Memory B cell (primary cell): ENCODE data around the gene ARHGAP1.
"Not testable (repeated sequence)": the region's sequence is repeated elsewhere in the genome, so short reads cannot be mapped to it uniquely, and the experiment has no call there.

Experiments used
- ATAC-seq: fragments of 150-1000 bp; cut with Tn5 transposase; 2 replicates; pipeline ENCODE4 v1.10.0; 2021; ENCODE audit warnings: low read depth, mild to moderate bottlenecking, moderate library complexity
- DNase-seq, 2 donors: peaks; one replicate each; pipeline ENCODE4 v3.0.0; 2022; ENCODE audit warnings: low spot score in 2 of 2
- H3K27ac Mint-ChIP-seq: one replicate; pipeline ENCODE4 v1.8.0; 2022; ENCODE audit warnings: mild to moderate bottlenecking, moderate library complexity, mixed read lengths
- H3K27me3 Mint-ChIP-seq: one replicate; pipeline ENCODE4 v1.8.0; 2022; ENCODE audit warnings: mixed read lengths
- H3K36me3 Mint-ChIP-seq: one replicate; pipeline ENCODE4 v1.8.0; 2022; ENCODE audit warnings: mild to moderate bottlenecking, mixed read lengths
- H3K4me1 Mint-ChIP-seq: one replicate; pipeline ENCODE4 v1.8.0; 2022; ENCODE audit warnings: mixed read lengths
- H3K4me3 Mint-ChIP-seq: one replicate; pipeline ENCODE4 v1.8.0; 2022; ENCODE audit warnings: mild to moderate bottlenecking, moderate library complexity, mixed read lengths
- H3K9me3 Mint-ChIP-seq: one replicate; pipeline ENCODE4 v1.8.0; 2022; ENCODE audit warnings: mixed read lengths

ARHGAP1 gene

DNA sequence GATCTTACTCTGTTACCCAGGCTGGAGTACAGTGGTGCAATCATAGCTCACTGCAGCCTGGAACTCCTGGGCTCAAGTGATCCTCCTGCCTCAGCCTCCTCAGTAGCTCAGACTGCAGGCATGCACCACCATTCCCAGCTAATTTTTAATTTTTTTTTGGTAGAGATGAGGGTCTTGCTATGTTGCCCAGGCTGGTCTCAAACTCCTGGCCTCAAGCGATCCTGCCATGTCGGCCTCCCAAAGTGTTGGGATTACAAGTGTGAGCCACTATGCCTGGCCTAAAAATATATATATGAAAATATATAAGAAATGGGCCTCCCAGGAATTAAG is 17.4 kb upstream of the ARHGAP1 start:
- H3K4me1 Mint-ChIP-seq, H3K36me3 Mint-ChIP-seq, H3K9me3 Mint-ChIP-seq, H3K27me3 Mint-ChIP-seq, ATAC-seq, H3K4me3 Mint-ChIP-seq, DNase-seq, H3K27ac Mint-ChIP-seq: not testable (repeated sequence)

DNA sequence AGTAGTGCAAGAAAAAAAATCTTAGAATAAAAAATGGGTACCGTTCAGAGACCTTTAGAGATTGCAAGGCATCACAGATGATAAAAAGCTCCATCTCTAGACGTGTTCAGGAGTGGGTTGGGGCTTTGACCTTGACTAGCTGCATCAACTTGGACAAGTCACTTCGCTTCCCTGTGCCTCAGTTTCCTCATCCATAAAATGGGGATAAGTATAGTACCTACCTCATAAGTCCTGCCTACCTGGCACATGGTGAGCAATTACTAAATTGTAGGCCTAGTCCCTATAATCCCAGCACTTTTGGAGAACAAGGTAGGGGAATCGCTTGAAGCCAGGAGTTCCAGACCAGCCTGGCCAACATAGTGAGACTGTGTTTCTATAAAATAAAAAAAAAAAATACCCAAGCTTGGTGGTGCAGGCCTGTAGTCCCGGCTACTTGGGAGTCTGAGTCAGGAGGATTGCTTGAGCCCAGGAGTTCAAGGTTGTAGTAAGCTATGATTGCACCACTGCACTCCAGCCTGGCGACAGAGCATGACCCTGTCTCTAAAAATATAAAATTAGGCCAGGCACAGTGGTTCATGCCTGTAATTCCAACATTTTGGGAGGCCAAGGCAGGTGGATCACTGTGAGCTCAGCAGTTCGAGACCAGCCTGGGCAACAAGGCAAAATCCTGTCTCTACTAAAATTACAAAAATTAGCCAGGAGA is 12.6 kb upstream of the ARHGAP1 start:
- no peak for ATAC-seq
- Mint-ChIP-seq H3K36me3 (no peaks in the 10 kb centered on the region), H3K4me3 (no peak overlapping the region), H3K9me3 (no peaks in the 10 kb centered on the region), H3K4me1 (no peaks in the 10 kb centered on the region), H3K27me3 (no peaks in the 10 kb centered on the region), H3K27ac (no peak overlapping the region)
- DNase-seq: no peak

DNA sequence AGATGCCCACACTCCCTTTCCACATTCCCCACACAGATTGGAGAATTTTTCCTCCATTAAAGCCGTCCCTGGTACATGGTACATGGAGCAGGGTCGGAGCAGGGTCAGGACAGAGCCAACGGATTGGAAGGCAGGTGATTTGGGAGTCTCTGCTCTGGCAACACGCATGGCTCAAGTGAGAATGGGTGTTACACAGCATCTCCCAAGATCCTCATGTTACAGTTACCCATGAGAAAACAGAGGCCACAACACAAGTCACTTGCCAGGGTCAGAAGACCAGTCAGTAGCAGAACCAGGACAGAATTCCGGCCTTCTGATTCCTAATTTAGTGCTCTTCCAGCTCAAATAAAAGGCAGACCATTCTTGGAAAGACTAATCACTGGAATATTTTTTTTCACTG is 10.9 kb upstream of the ARHGAP1 start:
- no peak overlapping the region for H3K4me3 Mint-ChIP-seq
- no peak overlapping the region for H3K27ac Mint-ChIP-seq
- H3K4me1 Mint-ChIP-seq: peaks cover 6% of the 10 kb centered on the region
- no peaks in the 10 kb centered on the region for H3K27me3 Mint-ChIP-seq
- H3K36me3 Mint-ChIP-seq: peaks cover 11% of the 10 kb centered on the region
- DNase-seq: no peak
- H3K9me3 Mint-ChIP-seq: no peaks in the 10 kb centered on the region
- no peak for ATAC-seq

DNA sequence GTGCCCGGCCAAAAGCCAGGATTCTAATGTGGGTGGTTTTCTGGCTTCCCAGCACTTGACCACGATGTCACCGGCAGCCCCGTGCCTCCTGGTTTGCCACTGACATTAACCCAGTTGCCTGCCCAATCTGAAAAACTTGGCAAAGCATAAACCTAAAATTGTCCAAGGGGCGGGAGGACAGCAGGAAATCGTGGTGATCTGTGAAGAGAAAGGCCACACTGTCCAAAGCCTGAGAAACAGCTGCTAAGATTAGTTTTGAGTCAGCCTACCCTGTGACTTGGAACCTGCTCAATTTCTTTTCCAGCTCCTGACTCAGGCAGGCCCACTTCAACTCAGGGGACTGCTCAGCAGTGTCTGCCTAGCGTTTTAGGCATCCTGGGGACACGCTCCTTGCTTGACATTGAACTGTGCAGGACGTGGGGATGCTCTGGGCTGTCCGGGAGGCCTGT is 10.4 kb upstream of the ARHGAP1 start:
- Mint-ChIP-seq H3K9me3 (no peaks in the 10 kb centered on the region), H3K4me3 (no peak overlapping the region), H3K27me3 (no peaks in the 10 kb centered on the region), H3K27ac (no peak overlapping the region), H3K4me1 (peaks cover 6% of the 10 kb centered on the region), H3K36me3 (peaks cover 11% of the 10 kb centered on the region)
- no peak for DNase-seq
- ATAC-seq: no peak

DNA sequence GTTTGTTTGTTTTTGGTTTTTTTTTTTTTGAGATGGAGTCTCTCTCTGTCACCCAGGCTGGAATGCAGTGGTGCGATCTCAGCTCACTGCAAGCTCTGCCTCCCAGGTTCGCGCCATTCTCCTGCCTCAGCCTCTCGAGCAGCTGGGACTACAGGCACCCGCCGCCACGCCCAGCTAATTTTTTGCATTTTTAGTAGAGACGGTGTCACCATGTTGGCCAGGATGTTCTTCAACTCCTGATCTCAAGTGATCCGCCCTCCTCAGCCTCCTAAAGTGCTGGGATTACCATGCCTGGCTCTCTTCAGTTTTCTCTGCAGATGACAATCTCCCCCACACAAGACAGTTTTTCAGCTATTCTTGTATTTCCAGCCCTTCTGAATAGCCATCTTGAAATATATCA is 8.9 kb upstream of the ARHGAP1 start:
- not testable (repeated sequence) for ATAC-seq, H3K27ac Mint-ChIP-seq, DNase-seq, H3K9me3 Mint-ChIP-seq, H3K4me3 Mint-ChIP-seq, H3K4me1 Mint-ChIP-seq, H3K27me3 Mint-ChIP-seq
- peaks cover 13% of the 10 kb centered on the region for H3K36me3 Mint-ChIP-seq

DNA sequence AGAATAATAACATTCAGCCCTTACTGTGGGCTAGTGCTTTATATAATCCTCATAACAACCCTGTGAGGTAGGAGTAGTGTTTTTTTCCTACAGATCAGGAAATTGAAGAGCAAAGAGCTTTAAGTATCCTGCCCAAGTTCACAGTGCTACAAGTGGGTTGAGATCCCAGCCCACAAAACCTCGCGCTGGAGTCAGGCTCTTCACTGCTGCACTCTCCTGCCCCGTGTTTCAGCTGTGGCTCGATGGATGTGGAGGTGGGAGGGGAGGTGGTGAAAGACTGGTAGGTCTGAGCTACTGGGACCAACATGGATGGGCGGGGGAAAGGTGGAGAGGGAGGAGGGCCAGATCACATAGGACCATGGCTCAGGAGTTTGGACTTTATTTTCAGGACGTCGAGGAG is 6.5 kb upstream of the ARHGAP1 start:
- H3K4me3 Mint-ChIP-seq: no peak overlapping the region
- DNase-seq (no peak), ATAC-seq (no peak)
- H3K4me1 Mint-ChIP-seq: peaks cover 11% of the 10 kb centered on the region
- no peak overlapping the region for H3K27ac Mint-ChIP-seq
- peaks cover 17% of the 10 kb centered on the region for H3K36me3 Mint-ChIP-seq
- no peaks in the 10 kb centered on the region for H3K9me3 Mint-ChIP-seq
- no peaks in the 10 kb centered on the region for H3K27me3 Mint-ChIP-seq

DNA sequence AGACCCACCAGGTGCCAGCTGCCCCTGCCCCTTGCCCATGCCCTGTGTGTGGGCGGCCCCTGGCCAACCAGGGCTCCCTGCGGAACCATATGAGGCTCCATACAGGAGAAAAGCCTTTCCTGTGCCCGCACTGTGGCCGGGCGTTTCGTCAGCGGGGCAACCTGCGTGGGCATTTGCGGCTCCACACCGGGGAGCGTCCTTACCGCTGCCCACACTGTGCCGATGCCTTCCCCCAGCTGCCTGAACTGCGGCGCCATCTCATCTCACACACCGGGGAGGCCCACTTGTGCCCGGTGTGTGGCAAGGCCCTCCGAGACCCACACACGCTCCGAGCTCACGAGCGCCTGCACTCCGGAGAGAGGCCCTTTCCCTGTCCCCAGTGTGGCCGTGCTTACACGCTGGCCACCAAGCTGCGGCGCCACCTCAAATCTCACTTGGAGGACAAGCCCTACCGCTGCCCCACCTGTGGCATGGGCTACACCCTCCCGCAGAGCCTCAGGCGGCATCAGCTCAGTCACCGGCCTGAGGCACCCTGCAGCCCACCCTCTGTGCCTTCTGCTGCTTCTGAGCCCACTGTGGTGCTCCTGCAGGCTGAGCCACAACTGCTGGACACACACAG is 4.8 kb upstream of the ARHGAP1 start:
- H3K27ac Mint-ChIP-seq: no peak overlapping the region
- H3K4me3 Mint-ChIP-seq: no peak overlapping the region
- no peaks in the 10 kb centered on the region for H3K27me3 Mint-ChIP-seq
- peaks cover 16% of the 10 kb centered on the region for H3K4me1 Mint-ChIP-seq
- ATAC-seq (no peak), DNase-seq (no peak)
- H3K36me3 Mint-ChIP-seq: peaks cover 19% of the 10 kb centered on the region
- H3K9me3 Mint-ChIP-seq: no peaks in the 10 kb centered on the region

DNA sequence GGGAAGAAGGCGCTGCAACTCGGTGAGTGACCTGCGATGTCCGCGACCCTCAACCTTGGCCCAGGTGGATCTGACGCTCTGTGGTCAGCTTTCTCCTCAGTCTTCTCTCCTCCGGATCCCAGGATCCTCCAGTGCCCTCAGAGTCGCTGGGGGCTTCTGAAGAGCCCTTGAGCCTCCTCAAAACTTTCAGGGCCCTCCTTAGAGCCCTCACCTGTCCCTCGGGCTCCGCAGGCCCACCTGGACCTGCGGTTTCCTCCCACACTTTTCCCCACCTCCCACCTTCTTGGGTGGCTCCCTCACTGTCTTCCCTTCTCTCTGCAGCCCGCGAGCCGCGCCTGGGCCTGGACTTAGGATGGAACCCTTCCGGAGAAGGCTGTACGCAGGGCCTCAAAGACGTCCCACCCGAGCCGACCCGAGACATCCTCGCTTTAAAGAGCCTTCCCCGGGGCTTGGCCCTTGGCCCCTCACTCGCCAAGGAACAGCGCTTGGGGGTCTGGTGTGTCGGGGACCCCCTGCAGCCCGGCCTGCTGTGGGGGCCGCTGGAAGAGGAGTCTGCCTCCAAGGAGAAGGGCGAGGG is 747 bp upstream of the ARHGAP1 start:
- Mint-ChIP-seq H3K4me3 (peak overlapping the region; percentile 97), H3K36me3 (peaks cover 8% of the 10 kb centered on the region), H3K9me3 (no peaks in the 10 kb centered on the region), H3K27ac (peak overlapping the region; percentile 89), H3K27me3 (no peaks in the 10 kb centered on the region), H3K4me1 (peaks cover 22% of the 10 kb centered on the region)
- no peak for ATAC-seq
- no peak for DNase-seq

DNA sequence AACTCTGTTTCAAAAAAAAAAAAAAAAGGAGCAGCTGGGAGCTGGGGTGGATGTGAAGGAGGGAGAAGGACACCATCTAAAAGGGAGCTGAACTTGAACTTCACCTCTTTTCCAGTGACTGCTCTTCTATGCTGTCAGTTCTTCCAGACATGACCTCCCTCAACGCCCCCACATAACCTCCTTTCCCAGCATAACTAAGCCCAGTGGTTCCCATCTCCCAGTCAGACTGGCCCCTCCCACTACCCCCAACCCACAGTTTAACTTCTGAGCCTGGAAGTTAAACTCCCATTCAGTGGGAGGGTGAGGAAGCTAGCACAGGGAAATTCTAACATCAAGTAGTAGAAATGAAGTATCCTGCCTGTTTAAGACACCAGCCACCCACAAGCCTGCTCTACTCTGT is 1.8 kb downstream of the ARHGAP1 start:
- no peaks in the 10 kb centered on the region for H3K9me3 Mint-ChIP-seq
- peaks cover 22% of the 10 kb centered on the region for H3K4me1 Mint-ChIP-seq
- ATAC-seq: no peak
- no peak overlapping the region for H3K4me3 Mint-ChIP-seq
- no peak overlapping the region for H3K27ac Mint-ChIP-seq
- DNase-seq: no peak
- no peaks in the 10 kb centered on the region for H3K27me3 Mint-ChIP-seq
- peaks cover 12% of the 10 kb centered on the region for H3K36me3 Mint-ChIP-seq

DNA sequence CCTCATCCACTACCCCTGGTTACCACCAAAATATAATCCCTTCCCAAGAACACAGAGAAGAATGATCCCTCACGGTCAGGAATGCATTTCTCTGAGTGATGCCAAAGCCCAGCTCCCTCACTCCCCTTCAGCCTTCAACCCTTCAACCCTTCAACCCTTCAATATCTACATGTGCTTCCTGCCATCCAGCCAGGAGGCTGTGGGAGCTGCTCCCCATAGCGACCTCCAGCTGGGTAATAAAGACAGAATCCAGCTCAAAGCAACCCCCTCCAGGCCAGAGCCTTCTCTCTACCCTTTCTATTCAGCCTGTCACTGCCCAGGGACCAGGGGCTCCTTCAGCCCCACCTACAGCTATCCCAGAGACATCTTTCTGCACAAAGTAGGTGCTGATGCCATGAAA is 2.7 kb downstream of the ARHGAP1 start:
- no peaks in the 10 kb centered on the region for H3K9me3 Mint-ChIP-seq
- H3K27me3 Mint-ChIP-seq: no peaks in the 10 kb centered on the region
- no peak for ATAC-seq
- H3K4me1 Mint-ChIP-seq: peaks cover 18% of the 10 kb centered on the region
- H3K4me3 Mint-ChIP-seq: no peak overlapping the region
- peak overlapping the region; percentile 43 for H3K27ac Mint-ChIP-seq
- peaks cover 11% of the 10 kb centered on the region for H3K36me3 Mint-ChIP-seq
- DNase-seq: no peak

DNA sequence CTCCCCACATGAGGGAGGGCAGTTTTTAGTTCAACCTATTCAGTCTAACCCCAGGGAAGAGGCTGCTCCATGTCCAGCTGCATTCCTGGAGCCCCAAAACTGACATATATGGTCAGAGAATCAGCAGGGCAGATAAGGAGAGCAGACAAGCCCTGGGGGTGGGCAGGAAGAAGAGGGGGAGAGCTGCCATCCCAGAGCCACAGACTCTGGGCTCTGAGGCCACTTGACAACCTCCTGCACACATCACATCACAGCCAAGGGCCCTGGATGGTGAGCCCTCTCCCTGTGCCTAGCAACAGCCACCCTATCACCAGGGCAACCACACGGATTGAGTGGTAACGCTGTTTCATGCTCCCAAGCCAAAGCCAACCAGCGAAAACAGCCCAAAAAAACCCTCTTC is 3.1 kb downstream of the ARHGAP1 start:
- Mint-ChIP-seq H3K36me3 (peaks cover 10% of the 10 kb centered on the region), H3K4me1 (peaks cover 17% of the 10 kb centered on the region), H3K27me3 (no peaks in the 10 kb centered on the region), H3K27ac (peak overlapping the region; percentile 43), H3K9me3 (no peaks in the 10 kb centered on the region), H3K4me3 (no peak overlapping the region)
- DNase-seq: no peak
- no peak for ATAC-seq

DNA sequence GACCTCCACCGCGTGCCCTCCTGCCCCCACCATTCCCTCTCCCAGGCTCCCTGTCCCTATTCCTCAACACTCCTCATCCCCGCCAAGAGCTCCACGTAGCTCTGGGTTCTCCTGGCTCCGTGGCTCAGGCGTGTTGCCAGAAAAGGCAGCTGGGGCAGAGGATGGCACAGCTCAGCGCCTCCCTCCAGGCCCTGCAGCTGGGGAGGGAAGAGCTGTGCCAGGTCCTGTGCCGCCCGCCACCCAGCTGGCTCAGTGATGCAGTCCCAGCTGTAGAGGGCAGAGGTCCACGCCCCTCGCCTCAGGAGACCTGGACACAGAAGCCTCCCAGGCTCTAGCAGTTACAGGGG is 4.2 kb downstream of the ARHGAP1 start:
- ATAC-seq: no peak
- H3K27me3 Mint-ChIP-seq: no peaks in the 10 kb centered on the region
- no peak overlapping the region for H3K27ac Mint-ChIP-seq
- no peak for DNase-seq
- H3K4me3 Mint-ChIP-seq: no peak overlapping the region
- H3K36me3 Mint-ChIP-seq: peaks cover 12% of the 10 kb centered on the region
- H3K4me1 Mint-ChIP-seq: peaks cover 12% of the 10 kb centered on the region
- no peaks in the 10 kb centered on the region for H3K9me3 Mint-ChIP-seq

DNA sequence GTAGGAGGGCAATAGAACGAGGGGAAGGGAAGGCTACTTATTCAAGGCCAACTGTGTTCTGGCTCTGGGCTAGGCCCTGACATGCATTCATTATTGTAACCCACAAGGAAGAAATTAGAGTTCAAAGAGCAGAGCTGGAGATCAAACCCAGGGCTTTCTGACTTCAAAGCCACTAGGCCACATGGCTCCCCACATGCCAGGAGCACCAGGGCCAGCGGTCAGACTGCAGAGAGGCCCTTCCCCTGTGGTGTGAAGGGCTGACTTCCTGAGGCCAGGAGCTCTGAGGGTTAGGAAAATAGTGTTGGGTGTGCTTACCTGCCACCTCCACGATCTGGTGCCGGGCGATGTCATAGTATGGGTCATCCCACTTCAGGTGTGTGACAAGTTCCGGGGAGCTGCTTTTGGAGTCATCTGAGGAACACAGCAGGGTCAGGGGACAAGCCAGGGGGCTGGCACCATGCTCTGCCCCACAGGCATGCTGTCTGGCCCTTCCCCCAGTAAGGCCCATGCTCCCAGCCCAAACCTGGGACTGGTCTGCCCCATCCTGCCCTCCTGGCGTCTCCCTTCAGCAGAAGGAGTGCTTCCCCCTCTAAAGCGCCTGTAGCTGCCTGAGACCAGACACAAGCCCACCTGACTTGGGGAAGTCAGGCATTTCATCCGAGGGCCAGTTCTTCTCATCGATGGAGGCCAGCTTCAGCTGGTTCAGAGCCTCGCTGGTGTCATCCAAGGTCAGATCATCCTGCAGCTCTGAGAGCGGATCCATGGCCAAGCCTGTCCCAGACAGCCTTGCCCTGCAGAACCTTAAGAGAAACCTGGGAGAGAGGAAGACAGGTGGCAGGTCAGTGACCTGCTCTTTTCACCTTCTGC is 4.8 kb downstream of the ARHGAP1 start:
- ATAC-seq (no peak), DNase-seq (no peak)
- Mint-ChIP-seq H3K4me3 (no peak overlapping the region), H3K36me3 (peaks cover 12% of the 10 kb centered on the region), H3K27me3 (no peaks in the 10 kb centered on the region), H3K9me3 (no peaks in the 10 kb centered on the region), H3K4me1 (peaks cover 12% of the 10 kb centered on the region), H3K27ac (no peak overlapping the region)

DNA sequence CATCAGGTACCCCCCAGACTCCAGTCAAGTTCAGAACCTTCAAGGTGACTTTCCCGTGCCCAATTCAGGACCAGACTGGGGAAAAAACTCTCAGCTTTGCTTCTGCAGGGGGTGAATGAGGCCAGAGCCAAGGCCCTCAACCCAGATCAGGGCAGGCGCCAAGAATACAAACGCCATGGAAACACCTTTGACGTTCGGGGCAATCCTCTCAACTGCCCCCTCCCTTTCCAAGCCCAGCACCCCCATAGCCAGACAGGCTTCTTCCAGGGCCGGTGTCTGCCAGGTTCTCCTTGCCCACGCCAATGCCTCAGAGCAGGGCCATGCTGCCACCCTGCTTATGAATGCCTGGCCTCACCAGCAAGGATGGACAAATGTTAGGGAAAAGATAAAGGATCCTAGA is 5.8 kb downstream of the ARHGAP1 start:
- Mint-ChIP-seq H3K27ac (no peak overlapping the region), H3K9me3 (no peaks in the 10 kb centered on the region), H3K4me1 (peaks cover 12% of the 10 kb centered on the region), H3K36me3 (peaks cover 12% of the 10 kb centered on the region), H3K27me3 (no peaks in the 10 kb centered on the region), H3K4me3 (no peak overlapping the region)
- DNase-seq: no peak
- no peak for ATAC-seq
